ENCODE measurements around the gene PTPRS.

- no peak for TF ChIP-seq CTCF (IDR thresholded peaks at IDR 0.05)
- TF ChIP-seq ZFX (IDR thresholded peaks at IDR 0.05; ENCODE audit: borderline replicate concordance), result no peak
Measured at GRCh38 chr19:5355693-5356092, 15.1 kb upstream of the PTPRS start.

Data from 22Rv1 (cell line).